GM18508 (cell line): ENCODE measurements around the gene CCDC92B.
A peak's percentile ranks its signal among the peaks of the same experiment; 100 is the strongest.

Source experiments
- ATAC-seq: cut with Tn5 transposase; IDR thresholded peaks from one replicate; pipeline ENCODE4 v1.9.1; 2021; ENCODE audit warnings: moderate number of reproducible peaks; ENCODE audit not compliant: insufficient read depth, unreplicated experiment

The CCDC92B gene

DNA sequence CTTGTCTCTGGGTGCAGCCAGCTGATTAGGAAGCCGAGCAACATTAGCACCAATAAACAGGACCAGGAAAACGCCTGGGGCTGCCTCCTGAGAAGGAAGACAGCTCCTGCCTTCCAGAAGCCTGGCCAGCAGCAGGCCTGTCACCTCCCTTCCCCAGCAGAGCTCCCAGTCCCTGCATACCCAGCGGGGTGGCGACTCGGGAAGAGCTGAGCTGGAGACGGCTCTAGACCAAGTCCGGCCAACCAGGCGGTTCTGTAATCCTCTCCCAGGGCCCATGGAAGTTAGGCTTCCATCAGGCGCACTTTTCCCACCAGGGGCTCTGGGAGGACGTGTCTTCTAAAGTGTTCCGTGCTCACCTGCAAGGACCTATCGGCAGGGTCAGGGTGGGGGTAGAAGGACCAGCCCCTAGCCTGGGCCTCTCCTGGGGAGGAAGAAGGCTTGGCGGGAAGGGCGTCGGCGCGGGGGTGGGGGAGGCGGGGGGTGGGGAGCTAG is 25.9 kb downstream of the CCDC92B start:
- no peak for ATAC-seq

DNA sequence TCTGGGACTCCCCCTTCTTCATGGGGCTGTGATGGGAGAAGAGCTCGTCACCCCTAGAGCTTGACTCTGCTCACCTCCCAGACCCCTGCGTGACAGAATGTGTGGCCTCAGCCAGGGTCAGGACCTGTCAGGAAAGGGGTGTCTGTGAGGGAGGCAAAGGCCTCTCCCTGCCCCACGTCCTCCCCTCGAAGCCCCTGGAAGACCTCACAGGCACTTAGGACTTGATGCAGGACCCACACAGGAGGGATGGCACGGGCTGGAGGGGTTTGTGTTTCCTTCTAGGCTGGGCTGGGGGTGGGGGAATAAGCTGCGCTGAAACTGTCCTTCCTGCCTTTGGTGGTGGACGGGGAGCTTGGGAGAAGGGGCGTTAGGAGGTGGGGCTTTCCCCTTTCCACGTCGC is 26.8 kb downstream of the CCDC92B start:
- ATAC-seq = no peak

DNA sequence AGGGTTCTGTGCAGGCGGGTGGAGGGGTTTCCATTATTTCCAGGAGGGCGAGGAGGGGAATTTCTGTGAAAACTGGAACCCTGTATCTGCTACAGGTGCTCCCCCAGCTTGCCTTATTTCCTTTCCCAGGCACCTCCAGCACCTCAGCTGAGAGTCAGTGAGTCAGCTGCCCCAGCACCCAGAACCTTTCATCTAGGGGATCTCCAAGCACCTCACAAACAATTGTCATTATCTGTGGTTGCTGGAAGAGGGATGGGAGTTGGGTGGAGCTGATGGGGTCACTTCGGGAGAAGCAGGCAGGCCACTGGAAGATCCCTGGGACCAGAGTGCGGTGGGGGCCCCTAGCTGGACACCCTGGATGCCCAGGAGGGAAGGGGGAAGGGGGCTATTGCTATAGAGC is 27.8 kb downstream of the CCDC92B start:
- no peak for ATAC-seq

DNA sequence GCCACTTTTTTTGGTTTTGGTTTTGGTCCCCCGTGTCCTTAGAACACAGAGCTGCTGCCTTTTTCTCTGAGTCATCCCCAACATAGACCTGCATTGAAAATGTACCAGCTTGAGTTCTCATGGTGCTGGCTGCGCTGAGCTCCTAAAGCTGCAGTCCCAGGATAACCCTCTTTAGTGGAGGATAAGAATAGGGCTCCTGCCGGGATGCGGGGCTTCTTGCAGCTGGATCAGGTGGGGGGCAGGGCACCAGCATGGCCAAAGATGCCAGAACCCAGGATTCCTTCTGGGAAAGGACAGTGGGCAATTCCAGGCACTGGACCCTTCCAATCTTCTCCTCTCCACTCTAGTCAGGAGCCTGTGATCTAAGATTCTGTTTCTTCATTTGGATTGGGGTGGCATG is 29.6 kb downstream of the CCDC92B start:
- ATAC-seq = no peak

DNA sequence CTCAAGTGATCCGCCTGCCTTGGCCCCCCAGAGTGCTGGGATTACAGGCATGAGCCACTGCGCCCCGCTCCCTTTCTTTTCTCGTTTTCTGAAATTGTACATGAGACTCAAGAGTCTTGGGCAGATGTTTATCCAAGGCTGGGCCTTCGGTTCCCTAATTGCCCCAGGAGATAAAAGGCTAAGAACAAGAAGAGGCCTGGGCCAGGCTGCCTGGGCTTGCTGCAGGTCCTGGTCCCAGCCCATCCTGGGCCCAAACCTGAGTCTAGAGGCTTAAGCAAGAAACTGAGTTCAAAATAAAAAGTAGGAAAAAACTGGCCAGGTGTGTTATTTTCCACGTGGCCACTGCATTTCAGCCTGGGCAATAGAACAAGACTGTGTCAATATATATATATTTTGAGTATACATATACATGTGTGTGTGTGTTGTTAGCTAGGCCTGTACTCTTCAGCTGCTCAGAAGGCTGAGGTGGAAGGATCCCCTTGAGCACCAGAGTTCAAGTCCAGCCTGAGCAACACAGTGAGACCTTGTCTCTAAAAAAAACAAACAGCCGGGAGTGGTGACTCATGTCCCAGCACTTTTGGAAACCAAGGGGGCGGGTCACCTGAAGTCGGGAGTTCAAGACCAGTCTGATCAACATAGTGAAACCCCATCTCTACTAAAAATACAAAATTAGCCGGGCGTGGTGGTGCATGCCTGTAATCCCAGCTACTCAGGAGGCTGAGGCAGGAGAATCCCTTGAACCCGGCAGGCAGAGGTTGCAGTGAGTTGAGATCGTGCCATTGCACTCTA is 31.1 kb downstream of the CCDC92B start:
- ATAC-seq = no peak

DNA sequence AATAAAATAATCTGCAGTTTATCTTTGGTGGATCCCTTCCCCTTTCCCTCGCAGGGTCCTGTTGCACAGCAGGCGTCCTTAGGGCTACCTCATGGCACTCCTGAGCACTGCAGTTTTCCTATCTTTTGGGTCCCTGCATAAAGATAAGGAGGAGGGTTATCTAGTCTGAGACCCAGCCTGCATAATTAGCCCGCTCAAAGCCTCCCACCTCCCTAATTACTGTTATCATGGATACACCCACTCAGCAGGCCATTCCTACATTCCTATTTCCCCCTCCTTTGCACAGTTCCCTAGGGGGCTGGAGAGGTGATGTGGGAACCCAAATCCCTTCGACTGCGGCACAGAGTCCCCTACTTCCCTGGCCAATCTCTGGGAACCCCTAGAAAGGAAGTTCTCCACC is 32.8 kb downstream of the CCDC92B start:
- no peak for ATAC-seq

DNA sequence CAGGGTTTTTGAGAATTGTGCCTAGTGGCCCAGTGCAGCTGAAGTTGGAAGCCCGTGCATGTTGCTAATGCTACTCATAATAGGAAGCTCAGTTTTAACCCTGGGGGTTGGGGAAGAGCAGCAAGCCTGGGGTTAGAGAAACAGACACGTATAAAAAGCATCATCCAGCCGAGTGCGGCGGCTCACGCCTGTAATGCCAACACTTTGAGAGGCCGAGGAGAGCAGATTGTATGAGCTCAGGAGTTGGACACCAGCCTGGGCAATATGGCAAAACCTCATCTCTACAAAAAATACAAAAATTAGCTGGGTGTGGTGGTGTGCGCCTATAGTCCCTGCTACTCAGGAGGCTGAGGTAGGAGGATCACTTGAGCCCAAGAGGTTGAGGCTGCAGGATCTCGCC is 35.6 kb downstream of the CCDC92B start:
- ATAC-seq = no peak

DNA sequence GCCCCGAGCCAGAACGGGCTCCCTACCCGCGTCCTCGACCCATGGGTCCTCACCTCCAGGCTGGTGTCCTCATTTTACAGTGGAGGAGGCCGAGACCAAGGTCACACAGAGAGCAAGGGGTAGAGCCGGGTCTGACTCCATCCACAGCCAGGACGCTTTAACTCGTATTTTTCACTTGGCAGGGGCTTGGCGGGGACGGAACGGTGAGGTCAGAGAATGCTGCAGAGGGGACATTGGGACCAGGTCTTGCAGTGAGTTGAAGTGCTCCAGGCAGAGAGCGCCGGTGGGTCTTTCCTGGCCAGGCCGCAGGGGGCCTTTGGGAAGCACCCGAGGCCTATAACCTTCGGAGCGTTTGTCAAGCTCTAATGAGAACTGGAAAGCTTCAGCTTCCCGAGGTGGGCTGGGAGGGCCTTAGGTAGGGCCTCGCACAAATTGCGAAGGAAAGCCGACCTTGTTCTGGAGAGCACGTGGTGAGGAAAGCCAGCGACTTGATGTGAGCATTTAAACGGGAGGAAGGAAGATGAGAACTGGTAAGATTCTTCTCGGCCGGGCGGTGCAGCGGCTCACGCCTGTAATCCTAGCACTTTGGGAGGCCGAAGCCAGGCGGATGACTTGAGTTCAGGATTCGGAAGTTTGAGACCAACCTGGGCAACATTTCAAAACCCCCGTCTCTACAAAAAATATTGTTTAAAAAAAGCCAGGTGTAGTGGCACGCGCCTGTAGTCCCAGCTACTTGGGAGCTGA is 37.0 kb downstream of the CCDC92B start:
- no peak for ATAC-seq

DNA sequence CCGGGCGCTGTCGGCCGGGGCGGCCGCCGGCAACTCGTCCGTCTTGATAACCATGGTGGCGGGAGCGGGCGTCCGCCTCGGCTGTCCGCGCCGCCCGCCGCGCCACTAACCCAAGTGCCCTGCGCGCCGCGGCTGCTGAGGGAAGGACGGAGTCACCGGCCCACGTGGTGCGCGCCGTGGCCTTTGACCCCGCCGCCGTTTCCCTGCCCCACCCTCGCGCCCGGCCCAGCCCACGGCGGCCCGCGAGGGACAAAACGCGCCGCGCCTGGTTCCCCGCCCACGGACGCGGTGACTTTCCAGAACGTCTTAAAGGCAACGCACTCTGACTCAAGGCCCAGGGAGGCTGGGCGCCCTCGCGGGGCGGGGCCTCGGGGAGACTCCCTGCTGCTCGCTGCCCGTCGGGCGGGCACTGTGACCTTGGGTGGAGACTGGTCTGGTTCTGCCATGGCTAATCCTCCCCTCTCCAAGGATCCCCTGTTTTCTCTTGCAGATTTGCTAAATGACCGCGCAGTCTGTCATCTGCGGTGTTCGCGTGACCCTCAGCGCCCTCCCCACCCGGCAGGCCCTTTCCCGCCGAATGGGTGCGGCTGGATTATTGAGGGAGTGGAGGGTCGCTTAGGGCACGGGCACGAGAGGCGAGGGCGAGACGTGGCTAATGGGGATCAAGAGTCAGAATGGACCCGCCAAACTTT is 37.7 kb downstream of the CCDC92B start, which contains the start of gene CLUH:
CLUH (minus strand) TSS at position 157 of the 692 bp plus-strand sequence; CDS start at position 54, 103 bp downstream.
- peak; percentile 61 for ATAC-seq

DNA sequence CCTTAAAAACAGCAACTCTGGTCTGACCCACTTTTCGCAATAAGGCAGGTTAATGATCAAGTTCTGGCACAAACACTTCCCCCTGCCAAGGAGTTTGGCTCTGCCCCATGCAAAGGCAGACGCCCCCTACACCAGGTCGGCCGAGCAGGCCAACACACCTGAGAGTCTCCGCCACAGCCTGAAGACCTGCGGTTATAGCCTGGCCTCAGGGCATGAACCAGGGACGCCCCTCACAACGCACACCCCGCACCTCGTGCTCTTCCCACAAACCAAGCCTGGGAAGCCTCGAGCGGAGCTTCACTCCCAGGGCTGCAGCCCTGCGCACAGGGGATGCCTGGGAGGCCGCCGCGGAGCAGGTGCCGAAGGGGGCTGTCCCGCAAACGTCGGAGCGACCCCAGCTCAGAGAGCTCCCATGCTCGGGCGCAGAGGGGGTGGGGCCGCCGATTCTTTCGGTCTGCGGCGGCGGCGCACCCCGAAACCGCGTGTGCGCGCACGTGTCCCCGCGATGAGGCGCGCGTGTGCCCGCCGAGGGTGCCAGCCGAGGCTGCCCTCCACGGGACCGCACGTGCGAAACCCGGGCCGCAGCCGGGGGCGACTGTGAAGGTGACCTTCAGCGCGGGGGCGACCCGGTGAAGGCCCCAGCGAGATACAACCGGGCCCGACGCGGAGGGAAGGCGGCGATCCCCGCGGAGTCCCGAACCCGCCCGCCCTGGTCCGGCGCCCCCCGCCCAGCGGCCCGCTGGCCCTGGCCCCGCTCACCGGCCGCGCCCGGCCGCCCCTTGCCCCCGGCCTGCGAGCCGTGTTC is 38.4 kb downstream of the CCDC92B start:
- no peak for ATAC-seq

DNA sequence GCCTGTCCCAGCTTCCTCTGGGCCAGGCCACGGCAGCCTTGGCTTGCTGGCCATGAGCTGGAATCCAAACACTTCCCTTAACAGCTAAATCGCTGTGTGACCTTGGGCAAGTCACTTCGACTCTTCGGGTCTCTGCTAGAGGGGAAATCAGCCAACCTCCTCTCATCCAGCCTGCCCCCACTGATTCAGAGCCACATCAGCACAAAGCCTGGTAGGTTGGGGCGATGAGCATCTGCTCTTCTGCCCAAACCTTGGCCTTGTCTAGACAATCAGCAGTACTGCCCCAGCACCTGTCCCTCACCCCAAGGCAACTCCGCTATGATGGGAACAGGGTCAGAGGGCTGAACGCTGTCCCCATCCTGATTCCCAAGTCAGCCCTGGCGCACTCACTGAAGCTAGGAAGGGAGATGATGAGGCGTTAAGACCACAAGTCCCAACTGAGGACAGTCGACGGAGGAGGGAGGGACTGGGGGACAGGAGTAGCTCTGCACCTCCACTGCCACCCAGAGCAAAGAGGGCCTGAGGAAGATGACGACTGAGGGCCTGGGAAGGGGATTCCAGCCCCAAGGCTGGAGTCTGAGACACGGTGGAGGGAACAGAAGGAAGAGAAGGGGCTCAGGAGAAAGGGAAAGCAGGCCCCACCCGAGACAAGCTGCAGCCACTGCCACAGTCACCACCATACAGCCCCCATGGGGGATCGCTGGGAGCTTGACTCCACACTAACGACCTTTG is 39.2 kb downstream of the CCDC92B start:
- no peak for ATAC-seq

DNA sequence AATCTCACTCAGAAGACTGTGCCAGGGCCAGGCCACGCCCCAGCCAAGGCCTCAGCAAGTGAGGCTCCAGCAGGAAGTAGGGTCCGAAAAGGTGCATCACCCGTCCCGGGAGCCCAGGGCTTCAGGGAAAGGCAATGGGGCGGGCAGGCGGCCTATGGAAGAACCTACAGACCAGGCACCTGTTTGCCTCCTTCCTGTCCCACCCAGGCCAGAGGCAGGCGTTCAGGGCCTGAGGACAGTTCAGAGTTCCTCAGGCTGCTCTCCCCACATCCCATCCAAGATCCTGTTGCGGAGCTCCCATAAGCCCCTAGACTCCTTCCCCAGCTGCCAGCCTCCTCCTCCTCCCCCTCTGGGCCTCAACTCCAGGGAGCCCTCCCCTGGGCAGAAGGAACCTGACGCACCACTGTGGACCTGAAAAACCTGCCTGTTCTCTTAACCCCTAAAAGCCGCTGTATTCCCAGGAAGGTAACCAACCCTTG is 40.2 kb downstream of the CCDC92B start:
- ATAC-seq = no peak

DNA sequence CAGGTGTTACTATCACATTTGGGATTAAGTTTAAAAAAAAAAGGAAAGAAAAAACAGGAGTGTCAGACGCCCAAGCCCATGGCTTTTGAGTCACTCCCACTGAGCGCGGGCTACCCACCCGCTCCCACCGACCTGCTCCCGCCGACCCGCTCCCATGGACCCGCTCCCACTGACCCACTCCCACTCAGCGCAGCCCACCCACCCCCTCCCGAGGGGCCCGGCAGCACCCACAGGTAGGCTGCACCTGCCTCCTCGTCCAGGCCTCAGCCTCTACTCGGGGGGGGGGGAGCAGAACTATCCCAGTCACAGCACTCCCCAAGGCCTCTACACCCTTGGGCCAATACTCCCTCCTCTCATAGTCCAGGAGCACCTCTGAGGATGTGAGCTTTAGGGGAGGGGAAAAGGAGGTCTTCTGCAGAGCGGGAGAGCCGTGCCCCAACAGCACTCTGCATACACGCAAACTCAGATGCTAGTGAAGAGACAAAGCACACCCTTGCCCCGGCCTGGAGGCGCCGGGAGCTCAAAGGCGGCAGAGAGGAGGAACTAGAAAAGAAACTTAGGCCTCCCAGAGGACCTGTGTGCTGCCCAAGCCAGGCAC is 40.8 kb downstream of the CCDC92B start:
- no peak for ATAC-seq

DNA sequence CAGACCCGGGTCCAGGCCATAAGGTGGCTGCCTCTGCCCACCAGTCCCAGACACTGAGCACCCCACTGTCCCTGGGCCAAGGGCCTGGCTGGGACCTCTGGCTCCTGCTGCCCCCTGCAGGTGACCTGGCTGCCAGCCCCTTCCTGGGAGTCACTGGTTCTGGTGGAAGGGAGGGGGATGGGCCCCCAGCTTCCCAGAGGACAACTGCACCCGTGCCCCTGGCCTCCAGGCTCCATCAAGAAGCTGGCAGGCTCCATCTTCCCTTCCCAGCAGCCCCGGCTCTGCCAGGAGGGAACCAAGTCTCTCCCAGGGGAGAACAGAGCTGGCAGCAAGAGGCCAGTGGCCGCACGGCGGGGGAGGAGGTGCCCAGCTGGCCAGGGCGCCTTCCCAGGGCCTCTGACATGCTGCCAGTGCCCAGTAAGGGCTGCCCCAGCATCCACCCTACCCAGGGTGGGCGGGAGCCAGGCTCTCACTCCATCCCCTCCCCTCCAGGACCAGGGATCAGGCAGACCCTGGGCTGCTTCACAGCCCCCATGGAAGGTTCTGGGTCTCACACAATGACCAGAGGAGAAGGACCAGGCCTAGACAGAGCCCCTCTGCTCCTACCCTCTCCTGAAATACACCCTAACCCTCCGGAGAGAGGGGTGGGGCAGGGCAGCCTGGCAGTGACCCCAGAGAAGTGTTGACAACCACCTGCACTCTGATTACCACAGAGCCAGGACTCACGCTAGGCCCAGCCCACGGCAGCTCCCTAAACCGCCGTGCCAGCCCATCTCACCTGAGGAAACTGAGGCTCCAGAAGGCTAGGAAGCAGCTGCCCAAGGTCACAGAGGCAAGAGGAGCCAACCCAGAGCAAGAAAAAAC is 41.5 kb downstream of the CCDC92B start:
- ATAC-seq = no peak

DNA sequence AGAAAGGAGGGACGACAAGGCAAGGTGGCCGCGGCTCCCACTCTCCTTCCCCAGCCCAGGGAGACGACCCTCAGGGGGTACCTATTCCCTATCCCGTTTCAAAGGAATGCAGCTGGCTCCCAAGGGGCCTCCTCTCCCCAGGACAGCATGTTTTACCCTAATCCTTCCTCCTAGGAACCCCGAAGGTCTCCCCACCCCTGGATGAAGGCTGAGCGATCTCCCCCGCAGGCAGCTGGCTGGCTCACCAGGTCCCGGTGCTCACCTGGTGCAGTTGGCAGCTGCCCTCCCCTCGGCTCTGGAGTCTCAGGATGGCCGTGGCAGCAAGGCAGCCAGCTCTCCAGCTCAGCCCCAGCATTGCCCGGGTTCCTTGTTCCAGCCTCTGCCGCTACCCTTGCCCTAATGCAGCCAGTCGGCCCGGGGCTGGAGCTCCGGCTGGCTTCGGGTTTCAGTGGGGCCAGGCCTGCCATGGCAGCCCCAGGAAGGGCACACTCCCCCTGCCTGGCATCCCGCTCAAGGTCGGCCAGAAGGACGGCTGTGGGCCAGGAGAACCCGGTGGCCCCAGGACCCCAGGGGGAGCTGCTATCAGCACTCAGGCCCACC is 42.4 kb downstream of the CCDC92B start:
- no peak for ATAC-seq

DNA sequence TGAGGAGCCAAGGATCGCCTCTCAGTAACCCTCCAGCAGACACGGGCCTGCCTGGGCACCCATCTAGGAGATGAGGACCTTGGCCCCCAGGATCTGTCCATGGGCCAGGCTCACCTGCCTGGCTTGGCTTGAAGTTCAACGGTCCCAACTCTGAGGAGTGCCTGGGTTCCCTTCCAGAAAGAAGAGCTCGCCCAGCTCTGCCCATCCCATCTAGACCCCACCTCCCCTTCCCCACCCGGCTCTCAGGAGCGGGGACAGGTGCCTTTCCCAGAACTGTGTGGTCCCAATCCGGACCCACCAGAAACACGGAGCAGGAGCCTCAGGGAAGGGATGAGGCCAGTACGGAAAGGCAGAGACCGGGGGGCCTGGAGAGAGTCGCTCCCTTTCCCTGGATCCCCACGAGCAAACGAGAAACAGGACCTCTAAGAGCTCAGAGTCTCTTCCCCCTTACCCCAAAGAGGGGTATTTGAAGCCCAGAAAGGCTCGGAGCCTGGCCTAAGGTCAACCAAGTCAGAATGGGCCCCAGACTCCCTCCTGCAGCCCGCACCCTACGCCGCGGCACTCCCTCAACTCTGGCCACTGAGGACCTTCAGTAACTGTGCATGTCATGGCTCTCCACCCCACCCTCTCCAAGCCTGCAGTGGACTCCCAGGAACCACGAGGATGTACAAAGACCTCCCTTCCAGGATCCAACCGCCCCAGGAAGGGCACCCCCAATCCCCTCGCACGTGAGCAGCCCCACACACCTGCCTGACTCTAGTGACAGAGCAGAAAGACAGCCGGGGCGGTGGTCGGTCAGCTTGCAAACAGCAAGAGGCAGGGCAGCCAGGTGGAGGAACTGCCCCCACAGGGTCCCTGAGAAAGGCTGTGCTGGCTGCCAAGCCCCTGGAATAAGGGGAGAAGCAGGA is 43.3 kb downstream of the CCDC92B start:
- no peak for ATAC-seq

DNA sequence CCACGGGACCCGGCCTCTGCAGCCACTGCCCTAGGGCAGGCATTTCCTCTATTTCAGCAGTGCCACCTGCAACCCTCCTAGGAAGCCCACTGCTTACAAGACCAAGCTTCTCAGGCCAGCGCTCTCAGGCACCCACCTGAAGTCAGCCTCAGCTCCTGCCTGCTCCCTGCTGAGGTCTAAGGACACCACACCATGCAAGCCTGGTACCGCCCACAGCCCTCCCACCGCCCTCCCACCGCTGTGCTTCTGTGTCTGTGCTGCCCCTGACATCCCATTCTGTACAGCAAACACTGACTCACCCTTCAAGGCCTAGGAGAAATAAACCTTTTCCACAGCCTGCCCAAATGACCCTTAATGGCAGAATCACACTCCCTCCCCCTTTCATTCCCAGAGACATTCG is 44.2 kb downstream of the CCDC92B start:
- ATAC-seq = no peak
